ENCODE results near the gene TEX50. TPM values are rescaled to one million over a fixed set of nuclear protein-coding genes. Genes with fewer than 3 reads are reported as not detected.
"Not testable (repeated sequence)": the region's sequence is repeated elsewhere in the genome, so short reads cannot be mapped to it uniquely, and the experiment has no call there.

Gene TEX50
- total and polyA plus RNA-seq, 2 experiments from 2014 or later: not detected

DNA sequence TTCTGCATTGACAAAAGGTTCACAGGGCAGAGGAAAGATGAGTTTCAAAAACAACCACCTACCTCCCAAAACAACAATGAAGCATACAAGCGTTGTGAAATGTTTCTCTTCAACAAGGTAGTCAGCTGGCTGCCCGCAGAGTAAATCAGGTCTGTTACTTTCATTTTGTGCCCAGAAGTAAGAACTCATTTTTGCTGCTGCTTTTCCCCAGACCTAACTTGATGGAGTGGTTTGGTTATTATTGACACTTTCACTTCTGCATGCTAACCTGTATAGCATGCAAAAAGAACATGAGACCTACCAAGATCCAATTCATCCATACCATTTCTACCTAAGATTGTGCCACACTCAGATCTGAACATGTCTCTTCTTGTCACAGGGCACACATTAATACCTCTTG is 33.5 kb upstream of the TEX50 start:
- no peak for DNase-seq
- in situ Hi-C loops (cut with MboI): no loop called here
- Histone ChIP-seq H3K36me3 (ENCODE audit: low read depth) (no peaks in the 10 kb centered on the region), H2AFZ (no peak overlapping the region), H3K27me3 (replicated peaks; ENCODE audit: insufficient read depth) (peaks cover 3% of the 10 kb centered on the region; the same call in 1 of the 2 replicates), H3K79me2 (ENCODE audit: insufficient read depth) (no peaks in the 10 kb centered on the region), H3K4me1 (ENCODE audit: insufficient read depth) (no peaks in the 10 kb centered on the region), H3K4me3 (no peak overlapping the region), H3F3A (ENCODE audit: insufficient read depth) (no peaks in the 10 kb centered on the region), H4K20me1 (ENCODE audit: insufficient read depth) (no peaks in the 10 kb centered on the region), H3K9me2 (ENCODE audit: insufficient read depth) (no peaks in the 10 kb centered on the region), H3K9me3 (ENCODE audit: low read depth) (no peaks in the 10 kb centered on the region), H3K4me2 (ENCODE audit: unreplicated experiment) (no peak overlapping the region), H3K9ac (no peak overlapping the region), H3K27ac (no peak overlapping the region)
- WGBS, 2 experiments (ENCODE audit: low coverage in 1 of 2, low lambda C conversion rate in 2 of 2, missing lambda C conversion rate in 2 of 2): 33 to 45% methylated on average over 2 of the region's 2 CpGs
- TF ChIP-seq EZH2 (IDR thresholded peaks at IDR 0.05; ENCODE audit: insufficient read depth, poor library complexity, severe bottlenecking) (no peak), EZH2phosphoT487 (IDR thresholded peaks at IDR 0.05; ENCODE audit: insufficient read depth, low read depth) (no peak)

DNA sequence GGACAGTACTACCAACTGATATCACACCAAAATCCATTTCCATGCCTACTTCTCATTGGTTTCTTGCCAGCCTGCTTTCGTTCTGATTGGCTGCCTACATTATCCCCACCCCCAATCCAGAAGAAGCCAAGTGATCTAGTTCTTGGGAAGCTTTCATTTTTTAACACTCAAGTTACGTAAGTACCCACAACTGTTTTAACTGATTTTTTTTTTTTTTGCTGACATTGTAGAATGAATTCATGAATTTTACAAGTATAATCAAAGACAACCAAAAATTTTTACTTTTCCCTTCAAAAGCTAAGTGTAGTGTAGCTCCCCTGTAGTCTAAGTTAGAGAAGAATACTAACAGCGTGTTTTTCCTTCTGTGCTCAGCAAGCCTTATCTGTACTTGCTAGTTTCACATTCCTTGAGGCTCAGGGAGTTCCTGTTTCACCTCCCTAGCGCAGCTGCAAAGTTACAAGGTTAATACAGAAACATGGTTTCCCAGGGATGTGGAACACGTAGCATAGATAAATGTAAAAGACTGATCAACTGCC is 32.0 kb upstream of the TEX50 start, which contains the start of gene SLC9C2:
Gene SLC9C2 (minus strand): TSS at position 17 of the 536 bp plus-strand sequence. CDS start 1,296 bp downstream, outside the sequence.
- Histone ChIP-seq H3K9me2 (ENCODE audit: insufficient read depth) (no peaks in the 10 kb centered on the region), H4K20me1 (ENCODE audit: insufficient read depth) (no peaks in the 10 kb centered on the region), H3K27me3 (replicated peaks; ENCODE audit: insufficient read depth) (peaks cover 3% of the 10 kb centered on the region; the same call in 1 of the 2 replicates), H2AFZ (no peak within 1 kb of the TSS; the same call in 1 of the 2 replicates), H3K9me3 (ENCODE audit: low read depth) (no peaks in the 10 kb centered on the region), H3F3A (ENCODE audit: insufficient read depth) (no peaks in the 10 kb centered on the region), H3K9ac (no peak within 1 kb of the TSS), H3K4me2 (ENCODE audit: unreplicated experiment) (no peak within 1 kb of the TSS), H3K4me3 (no peak within 1 kb of the TSS), H3K27ac (no peak within 1 kb of the TSS), H3K4me1 (ENCODE audit: insufficient read depth) (no peaks in the 10 kb centered on the region), H3K79me2 (ENCODE audit: insufficient read depth) (no peaks in the 10 kb centered on the region), H3K36me3 (ENCODE audit: low read depth) (no peaks in the 10 kb centered on the region)
- no peak for DNase-seq
- in situ Hi-C loops (cut with MboI): no loop called here
- TF ChIP-seq EZH2phosphoT487 (IDR thresholded peaks at IDR 0.05; ENCODE audit: insufficient read depth, low read depth): no peak
- TF ChIP-seq EZH2 (IDR thresholded peaks at IDR 0.05; ENCODE audit: insufficient read depth, poor library complexity, severe bottlenecking): no peak
- WGBS, 2 experiments (ENCODE audit: low coverage in 1 of 2, low lambda C conversion rate in 2 of 2, missing lambda C conversion rate in 2 of 2): 43 to 44% methylated on average over 5 of the region's 5 CpGs

DNA sequence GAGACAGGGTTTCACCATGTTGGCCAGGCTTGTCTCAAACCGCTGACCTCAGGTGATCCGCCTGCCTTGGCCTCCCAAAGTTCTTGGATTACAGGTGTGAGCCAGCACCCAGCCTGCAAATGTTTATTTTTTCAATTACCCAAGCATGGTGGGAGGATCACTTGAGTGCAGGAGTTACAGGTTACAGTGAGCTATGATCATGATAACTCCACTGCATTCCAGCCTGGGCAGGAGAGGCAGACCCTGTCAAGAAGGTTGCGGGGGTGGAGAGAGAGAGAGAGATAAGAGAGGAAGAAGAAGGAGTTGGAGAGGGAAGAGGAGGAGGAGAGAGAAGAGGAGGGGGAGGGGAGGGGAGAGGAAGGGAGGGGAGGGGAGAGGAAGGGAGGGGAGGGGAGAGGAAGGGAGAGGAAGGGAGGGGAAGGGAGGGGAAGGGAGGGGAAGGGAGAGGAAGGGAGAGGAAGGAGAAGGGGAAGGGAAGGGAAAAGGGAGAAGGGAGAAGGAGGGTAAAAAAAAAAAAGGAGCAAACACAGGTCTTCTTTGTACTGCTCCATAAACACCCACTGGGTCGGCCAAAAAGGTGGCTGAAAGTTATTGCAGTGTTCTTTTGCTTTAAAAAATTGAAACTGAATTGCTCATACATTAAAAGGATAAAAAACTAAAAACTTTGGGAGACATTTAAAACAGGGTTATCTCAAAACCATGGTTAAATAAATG is 26.5 kb upstream of the TEX50 start:
- no peaks in the 10 kb centered on the region for H3K9me3 ChIP-seq (ENCODE audit: low read depth)
- no peak overlapping the region for H3K4me3 ChIP-seq
- H3K9me2 ChIP-seq (ENCODE audit: insufficient read depth): no peaks in the 10 kb centered on the region
- no peaks in the 10 kb centered on the region for H3K4me1 ChIP-seq (ENCODE audit: insufficient read depth)
- no peaks in the 10 kb centered on the region for H4K20me1 ChIP-seq (ENCODE audit: insufficient read depth)
- WGBS, 2 experiments (ENCODE audit: low coverage in 1 of 2, low lambda C conversion rate in 2 of 2, missing lambda C conversion rate in 2 of 2): 53 to 56% methylated on average over 4 of the region's 4 CpGs
- in situ Hi-C loops (cut with MboI): no loop called here
- H3K4me2 ChIP-seq (ENCODE audit: unreplicated experiment): no peak overlapping the region
- no peaks in the 10 kb centered on the region; the same call in 1 of the 2 replicates for H3K27me3 ChIP-seq (replicated peaks; ENCODE audit: insufficient read depth)
- H3K79me2 ChIP-seq (ENCODE audit: insufficient read depth): no peaks in the 10 kb centered on the region
- TF ChIP-seq EZH2 (IDR thresholded peaks at IDR 0.05; ENCODE audit: insufficient read depth, poor library complexity, severe bottlenecking) (no peak), EZH2phosphoT487 (IDR thresholded peaks at IDR 0.05; ENCODE audit: insufficient read depth, low read depth) (no peak)
- no peak overlapping the region for H3K9ac ChIP-seq
- no peak for DNase-seq
- H2AFZ ChIP-seq: no peak overlapping the region
- no peaks in the 10 kb centered on the region for H3K36me3 ChIP-seq (ENCODE audit: low read depth)
- H3F3A ChIP-seq (ENCODE audit: insufficient read depth): no peaks in the 10 kb centered on the region
- no peak overlapping the region for H3K27ac ChIP-seq

DNA sequence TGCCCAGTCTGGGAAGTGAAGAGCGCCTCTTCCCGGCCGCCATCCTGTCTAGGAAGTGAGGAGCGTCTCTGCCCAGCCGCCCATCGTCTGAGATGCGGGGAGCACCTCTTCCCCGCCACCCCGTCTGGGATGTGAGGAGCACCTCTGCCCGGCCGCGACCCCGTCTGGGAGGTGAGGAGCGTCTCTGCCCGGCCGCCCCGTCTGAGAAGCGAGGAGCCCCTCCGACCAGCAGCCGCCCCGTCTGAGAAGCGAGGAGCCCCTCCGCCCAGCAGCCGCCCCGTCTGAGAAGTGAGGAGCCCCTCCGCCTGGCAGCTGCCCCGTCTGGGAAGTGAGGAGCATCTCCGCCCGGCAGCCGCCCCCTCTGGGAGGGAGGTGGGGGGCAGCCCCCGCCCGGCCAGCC is 22.1 kb upstream of the TEX50 start:
- H3K9ac ChIP-seq; H3K9me2 ChIP-seq (ENCODE audit: insufficient read depth); H3K79me2 ChIP-seq (ENCODE audit: insufficient read depth); H3K36me3 ChIP-seq (ENCODE audit: low read depth); DNase-seq; H3K4me3 ChIP-seq; H3F3A ChIP-seq (ENCODE audit: insufficient read depth); H3K9me3 ChIP-seq (ENCODE audit: low read depth); in situ Hi-C loops (cut with MboI); H3K4me2 ChIP-seq (ENCODE audit: unreplicated experiment); H3K27ac ChIP-seq; H3K4me1 ChIP-seq (ENCODE audit: insufficient read depth); H3K27me3 ChIP-seq (replicated peaks; ENCODE audit: insufficient read depth); H2AFZ ChIP-seq; H4K20me1 ChIP-seq (ENCODE audit: insufficient read depth): not testable (repeated sequence)
- WGBS, 2 experiments (ENCODE audit: low coverage in 1 of 2, low lambda C conversion rate in 2 of 2, missing lambda C conversion rate in 2 of 2): 87% methylated on average over 32 of the region's 32 CpGs; no CpG with 5 or more reads in 1 of the 2 experiments

Data from GM23248 (cell line).